K562 (cell line): ENCODE results near the gene CHSY3. TPM values are rescaled to one million over a fixed set of nuclear protein-coding genes. Genes with fewer than 3 reads are reported as not detected.

Experiments
- ATAC-seq: fragments of 200-7000 bp; cut with Tn5 transposase; 3 replicates; pipeline ENCODE4 v1.9.1; 2020; ENCODE audit warnings: moderate library complexity
- BruUV-seq: library from RNA; stranded (reverse); fragments of 400-500 nt; replicated peaks from 2 replicates; lab custom pipeline; 2021; lab: Mats Ljungman, UMichigan
- CTCF ChIA-PET: fragments of 300-600 bp; formaldehyde crosslinking; extraction: SDS; loops from one replicate; lab custom pipeline; 2021; ENCODE audit warnings: low intra/inter-chr PET ratio; lab: Yijun Ruan, JAX
- POLR2A ChIA-PET: fragments of 300-600, 350-650 bp; sonication (Branson Sonifier 250); formaldehyde crosslinking; extraction: SDS; loops from one replicate; lab custom pipeline; 2021; ENCODE audit warnings: antibody characterized with exemption, inconsistent platforms; lab: Yijun Ruan, JAX
- DNase-seq, 4 experiments: peaks; one replicate each; pipeline versions ENCODE4 v3.0.0 to v3.0.0-alpha.2; 2011 to 2018; ENCODE audit warnings: low spot score in 3 of 4, mixed read lengths in 3 of 4; ENCODE audit errors: extremely low read depth in 1 of 4
- FAIRE-seq: peaks from 2 replicates; lab custom pipeline; 2011; peaks lifted over from hg19 to GRCh38; lab: Jason Lieb, UNC
- H2AFZ ChIP-seq: 2 replicates; pipeline ENCODE4 v1.6.0; 2011; ENCODE audit warnings: low read depth, low read length, control low read depth, inconsistent platforms
- H3K27ac ChIP-seq: fragments of 200-600 bp; 3 replicates; pipeline ENCODE4 v1.8.0; 2011; ENCODE audit warnings: low read depth, mild to moderate bottlenecking, control low read depth, inconsistent platforms, low read length, moderate library complexity, mixed read lengths; ENCODE audit errors: extremely low read depth
- H3K27me3 ChIP-seq, 2 experiments: fragments of 300-600 bp in 1 of 2; 2 replicates in 1 of 2; 3 replicates in 1 of 2; pipeline versions ENCODE4 v1.6.0 to v1.8.0; 2011; ENCODE audit warnings: inconsistent platforms in 2 of 2, low read length in 2 of 2, mild to moderate bottlenecking in 1 of 2, mixed read lengths in 1 of 2, moderate library complexity in 1 of 2; ENCODE audit not compliant: control insufficient read depth in 2 of 2, insufficient read depth in 2 of 2
- H3K36me3 ChIP-seq: fragments of 300-600 bp; 3 replicates; pipeline ENCODE4 v1.8.0; 2011; ENCODE audit warnings: mild to moderate bottlenecking, low read length, inconsistent platforms; ENCODE audit not compliant: control insufficient read depth, insufficient read depth
- H3K4me1 ChIP-seq, 2 experiments: fragments of 200-600 bp in 1 of 2; replicated peaks in 1 of 2; 2 replicates in 1 of 2; 3 replicates in 1 of 2; pipeline versions ENCODE4 v1.5.1 to v1.8.0; 2011; ENCODE audit warnings: inconsistent platforms in 2 of 2, low read length in 2 of 2, mild to moderate bottlenecking in 1 of 2, mixed read lengths in 1 of 2, moderate library complexity in 1 of 2; ENCODE audit not compliant: control insufficient read depth in 2 of 2, insufficient read depth in 2 of 2
- H3K4me2 ChIP-seq: 2 replicates; pipeline ENCODE4 v1.6.1; 2011; ENCODE audit warnings: low read length, control low read depth, inconsistent platforms, mixed read lengths; ENCODE audit not compliant: insufficient read depth
- H3K4me3 ChIP-seq: fragments of 200-600 bp; sonication (generic), shearing (Covaris generic); 2 replicates; pipeline ENCODE4 v1.5.1; 2016; ENCODE audit warnings: control low read depth, inconsistent platforms
- H3K79me2 ChIP-seq: fragments of 200-600 bp; 3 replicates; pipeline ENCODE4 v1.8.0; 2011; ENCODE audit warnings: low read length, inconsistent platforms; ENCODE audit not compliant: control insufficient read depth, insufficient read depth
- H3K9ac ChIP-seq, 2 experiments: 2 replicates each; pipeline versions ENCODE4 v1.6.0 to v1.6.1; 2011; ENCODE audit warnings: low read depth in 2 of 2, low read length in 2 of 2, control low read depth in 1 of 2, inconsistent platforms in 1 of 2, mild to moderate bottlenecking in 1 of 2, mixed read lengths in 1 of 2; ENCODE audit not compliant: insufficient read depth in 1 of 2
- H3K9me1 ChIP-seq: one replicate; pipeline ENCODE4 v1.6.0; 2011; ENCODE audit warnings: inconsistent platforms, mild to moderate bottlenecking, low read length, moderate library complexity; ENCODE audit not compliant: control insufficient read depth, insufficient read depth
- H3K9me3 ChIP-seq: replicated peaks from 2 replicates; pipeline ENCODE4 v1.5.1; 2011; ENCODE audit warnings: low read depth, low read length, inconsistent platforms; ENCODE audit not compliant: control insufficient read depth, insufficient read depth
- H4K20me1 ChIP-seq: replicated peaks from 2 replicates; pipeline ENCODE4 v1.6.1; 2011; ENCODE audit warnings: low read length, inconsistent platforms, mixed read lengths; ENCODE audit not compliant: control insufficient read depth, insufficient read depth
- COPS2 ChIP-seq: fragments of 450-650 bp; conservative IDR thresholded peaks from 2 replicates; pipeline ENCODE4 v1.6.1; 2016; ENCODE audit warnings: mild to moderate bottlenecking, moderate library complexity
- MTA1 ChIP-seq: fragments of 450-650 bp; IDR thresholded peaks from 2 replicates; pipeline ENCODE4 v1.6.1; 2017; ENCODE audit warnings: borderline replicate concordance
- NR4A1 ChIP-seq, 2 experiments: fragments of 250-450 bp in 1 of 2; fragments of 450-650 bp in 1 of 2; sonication (Bioruptor Pico) in 1 of 2; IDR thresholded peaks; 2 replicates each; pipeline versions ENCODE4 v1.4.0 to v1.6.1; 2016 to 2020; ENCODE audit warnings: mild to moderate bottlenecking in 2 of 2, missing compliant biosample characterization in 1 of 2, missing genetic modification characterization in 1 of 2, moderate library complexity in 1 of 2
- RFX5 ChIP-seq: IDR thresholded peaks from 2 replicates; pipeline ENCODE4 v1.6.1; 2011; ENCODE audit warnings: low read depth, mild to moderate bottlenecking, improper control_type of control experiment, low read length
- ZNF696 ChIP-seq: fragments of 250-450 bp; sonication (Bioruptor Pico); conservative IDR thresholded peaks from 2 replicates; pipeline ENCODE4 v1.4.0; 2020; ENCODE audit warnings: mild to moderate bottlenecking, moderate library complexity
- ZNF780A ChIP-seq: fragments of 250-450 bp; sonication (Bioruptor Pico); IDR thresholded peaks from 2 replicates; pipeline ENCODE4 v1.5.0; 2021; ENCODE audit warnings: mild to moderate bottlenecking
- WGBS: fragments of 100-300 bp; shearing (Covaris generic); methylation state at CpG from one replicate; pipeline ENCODE4 v1.1.6; 2016; ENCODE audit warnings: low coverage, mixed read lengths; ENCODE audit not compliant: insufficient coverage; ENCODE audit errors: missing lambda C conversion rate; 5-methylcytosine and 5-hydroxymethylcytosine counted together
- in situ Hi-C: fragments of 300-500 bp; cut with MboI; formaldehyde crosslinking; loops from 4 replicates; pipeline ENCODE4 v1.15.0; 2018; ENCODE audit warnings: inconsistent platforms, mixed read lengths
- intact Hi-C: fragments of 100-400 bp; cut with micrococcal nuclease; formaldehyde crosslinking; loops from 2 replicates; pipeline ENCODE4 v1.14.2; 2022
- polyA plus RNA-seq, 8 experiments: library from polyadenylated mRNA; depleted of rRNA in 4 of 8; stranded (reverse) in 5 of 8; unstranded in 3 of 8; fragments of >200 nt; fragmentation: Nextera tagmentation in 2 of 8; fragmentation: Illumina TruSeq in 1 of 8; extraction: Ambion mirVana in 2 of 8; extraction: Trizol in 1 of 8; gene quantifications; 2 replicates each; pipeline versions ENCODE4 v1.2.1 to v1.2.3, GENCODE V29; 2011 to 2014; ENCODE audit warnings: inconsistent platforms in 1 of 8, missing spikeins in 1 of 8
- total RNA-seq, 7 experiments: library from RNA; depleted of rRNA in 6 of 7; stranded (reverse); fragments of >200 nt in 6 of 7; fragmentation: Illumina TruSeq in 2 of 7; extraction: Trizol in 2 of 7; gene quantifications; 2 replicates each; pipeline versions ENCODE4 v1.2.1 to v1.2.3, GENCODE V29; 2011 to 2021; ENCODE audit warnings: low replicate concordance in 1 of 7
- TF ChIP-seq, protein P1 (sequence below): sonication (generic); formaldehyde crosslinking; IDR thresholded peaks from 2 replicates; pipeline ENCODE4 v1.8.0; 2022; ENCODE audit warnings: mild to moderate bottlenecking, missing genetic modification reagents
- TF ChIP-seq, protein P2 (sequence below): fragments of 250-450 bp; sonication (Bioruptor Pico); IDR thresholded peaks from 2 replicates; pipeline ENCODE4 v1.4.0; 2020

Gene CHSY3
- total and polyA plus RNA-seq, 9 of the 15 experiments (the other 6 are each of a cell fraction or from before 2014, with no cell fraction given), result 0.04 TPM; not detected in 8

DNA sequence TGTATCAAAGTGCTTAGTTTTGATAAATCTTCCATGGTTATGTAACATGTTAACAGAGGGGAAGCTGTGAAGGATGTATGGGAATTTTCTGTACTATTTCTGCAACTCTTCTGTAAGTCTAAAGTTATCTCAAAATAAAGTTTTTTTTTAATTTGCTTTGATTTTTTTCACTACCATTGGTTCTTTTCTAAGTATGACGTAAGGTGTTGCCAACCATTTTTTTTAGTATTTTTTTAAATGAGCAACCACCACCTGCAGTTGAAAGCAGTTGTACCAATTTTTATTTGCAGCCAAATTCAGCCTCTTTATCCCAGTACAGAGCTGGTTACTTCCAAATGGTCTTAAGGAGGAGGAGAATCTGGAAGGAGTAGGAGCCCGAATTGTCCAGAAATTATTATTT lies 192.2 kb downstream of the CHSY3 start:
- intact Hi-C loops, result no loop called here
- FAIRE-seq, result no peak
- TF ChIP-seq ZNF780A (CRISPR knock-in tag), result no peak
- no peak for TF ChIP-seq RFX5
- TF ChIP-seq, protein P1, sequence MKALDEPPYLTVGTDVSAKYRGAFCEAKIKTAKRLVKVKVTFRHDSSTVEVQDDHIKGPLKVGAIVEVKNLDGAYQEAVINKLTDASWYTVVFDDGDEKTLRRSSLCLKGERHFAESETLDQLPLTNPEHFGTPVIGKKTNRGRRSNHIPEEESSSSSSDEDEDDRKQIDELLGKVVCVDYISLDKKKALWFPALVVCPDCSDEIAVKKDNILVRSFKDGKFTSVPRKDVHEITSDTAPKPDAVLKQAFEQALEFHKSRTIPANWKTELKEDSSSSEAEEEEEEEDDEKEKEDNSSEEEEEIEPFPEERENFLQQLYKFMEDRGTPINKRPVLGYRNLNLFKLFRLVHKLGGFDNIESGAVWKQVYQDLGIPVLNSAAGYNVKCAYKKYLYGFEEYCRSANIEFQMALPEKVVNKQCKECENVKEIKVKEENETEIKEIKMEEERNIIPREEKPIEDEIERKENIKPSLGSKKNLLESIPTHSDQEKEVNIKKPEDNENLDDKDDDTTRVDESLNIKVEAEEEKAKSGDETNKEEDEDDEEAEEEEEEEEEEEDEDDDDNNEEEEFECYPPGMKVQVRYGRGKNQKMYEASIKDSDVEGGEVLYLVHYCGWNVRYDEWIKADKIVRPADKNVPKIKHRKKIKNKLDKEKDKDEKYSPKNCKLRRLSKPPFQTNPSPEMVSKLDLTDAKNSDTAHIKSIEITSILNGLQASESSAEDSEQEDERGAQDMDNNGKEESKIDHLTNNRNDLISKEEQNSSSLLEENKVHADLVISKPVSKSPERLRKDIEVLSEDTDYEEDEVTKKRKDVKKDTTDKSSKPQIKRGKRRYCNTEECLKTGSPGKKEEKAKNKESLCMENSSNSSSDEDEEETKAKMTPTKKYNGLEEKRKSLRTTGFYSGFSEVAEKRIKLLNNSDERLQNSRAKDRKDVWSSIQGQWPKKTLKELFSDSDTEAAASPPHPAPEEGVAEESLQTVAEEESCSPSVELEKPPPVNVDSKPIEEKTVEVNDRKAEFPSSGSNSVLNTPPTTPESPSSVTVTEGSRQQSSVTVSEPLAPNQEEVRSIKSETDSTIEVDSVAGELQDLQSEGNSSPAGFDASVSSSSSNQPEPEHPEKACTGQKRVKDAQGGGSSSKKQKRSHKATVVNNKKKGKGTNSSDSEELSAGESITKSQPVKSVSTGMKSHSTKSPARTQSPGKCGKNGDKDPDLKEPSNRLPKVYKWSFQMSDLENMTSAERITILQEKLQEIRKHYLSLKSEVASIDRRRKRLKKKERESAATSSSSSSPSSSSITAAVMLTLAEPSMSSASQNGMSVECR, result no peak
- TF ChIP-seq COPS2, result no peak
- TF ChIP-seq ZNF696, result no peak
- TF ChIP-seq MTA1, result no peak
- TF ChIP-seq, protein P2, sequence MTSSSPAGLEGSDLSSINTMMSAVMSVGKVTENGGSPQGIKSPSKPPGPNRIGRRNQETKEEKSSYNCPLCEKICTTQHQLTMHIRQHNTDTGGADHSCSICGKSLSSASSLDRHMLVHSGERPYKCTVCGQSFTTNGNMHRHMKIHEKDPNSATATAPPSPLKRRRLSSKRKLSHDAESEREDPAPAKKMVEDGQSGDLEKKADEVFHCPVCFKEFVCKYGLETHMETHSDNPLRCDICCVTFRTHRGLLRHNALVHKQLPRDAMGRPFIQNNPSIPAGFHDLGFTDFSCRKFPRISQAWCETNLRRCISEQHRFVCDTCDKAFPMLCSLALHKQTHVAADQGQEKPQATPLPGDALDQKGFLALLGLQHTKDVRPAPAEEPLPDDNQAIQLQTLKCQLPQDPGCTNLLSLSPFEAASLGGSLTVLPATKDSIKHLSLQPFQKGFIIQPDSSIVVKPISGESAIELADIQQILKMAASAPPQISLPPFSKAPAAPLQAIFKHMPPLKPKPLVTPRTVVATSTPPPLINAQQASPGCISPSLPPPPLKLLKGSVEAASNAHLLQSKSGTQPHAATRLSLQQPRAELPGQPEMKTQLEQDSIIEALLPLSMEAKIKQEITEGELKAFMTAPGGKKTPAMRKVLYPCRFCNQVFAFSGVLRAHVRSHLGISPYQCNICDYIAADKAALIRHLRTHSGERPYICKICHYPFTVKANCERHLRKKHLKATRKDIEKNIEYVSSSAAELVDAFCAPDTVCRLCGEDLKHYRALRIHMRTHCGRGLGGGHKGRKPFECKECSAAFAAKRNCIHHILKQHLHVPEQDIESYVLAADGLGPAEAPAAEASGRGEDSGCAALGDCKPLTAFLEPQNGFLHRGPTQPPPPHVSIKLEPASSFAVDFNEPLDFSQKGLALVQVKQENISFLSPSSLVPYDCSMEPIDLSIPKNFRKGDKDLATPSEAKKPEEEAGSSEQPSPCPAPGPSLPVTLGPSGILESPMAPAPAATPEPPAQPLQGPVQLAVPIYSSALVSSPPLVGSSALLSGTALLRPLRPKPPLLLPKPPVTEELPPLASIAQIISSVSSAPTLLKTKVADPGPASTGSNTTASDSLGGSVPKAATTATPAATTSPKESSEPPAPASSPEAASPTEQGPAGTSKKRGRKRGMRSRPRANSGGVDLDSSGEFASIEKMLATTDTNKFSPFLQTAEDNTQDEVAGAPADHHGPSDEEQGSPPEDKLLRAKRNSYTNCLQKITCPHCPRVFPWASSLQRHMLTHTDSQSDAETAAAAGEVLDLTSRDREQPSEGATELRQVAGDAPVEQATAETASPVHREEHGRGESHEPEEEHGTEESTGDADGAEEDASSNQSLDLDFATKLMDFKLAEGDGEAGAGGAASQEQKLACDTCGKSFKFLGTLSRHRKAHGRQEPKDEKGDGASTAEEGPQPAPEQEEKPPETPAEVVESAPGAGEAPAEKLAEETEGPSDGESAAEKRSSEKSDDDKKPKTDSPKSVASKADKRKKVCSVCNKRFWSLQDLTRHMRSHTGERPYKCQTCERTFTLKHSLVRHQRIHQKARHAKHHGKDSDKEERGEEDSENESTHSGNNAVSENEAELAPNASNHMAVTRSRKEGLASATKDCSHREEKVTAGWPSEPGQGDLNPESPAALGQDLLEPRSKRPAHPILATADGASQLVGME (CRISPR knock-in tag), result no peak
- no peak for TF ChIP-seq NR4A1 (CRISPR knock-in tag; IDR thresholded peaks at IDR 0.05)
- TF ChIP-seq NR4A1 (tag; IDR thresholded peaks at IDR 0.05), result no peak

More for the DNA sequence above, 192.2 kb downstream of the CHSY3 start:
- H2AFZ ChIP-seq, result no peak overlapping the region
- no peak overlapping the region for H3K4me3 ChIP-seq
- H3K27me3 ChIP-seq, result no peaks in the 10 kb centered on the region
- ATAC-seq (no peak), DNase-seq (no peak)
- H3K4me1 ChIP-seq, result no peaks in the 10 kb centered on the region
- ChIA-PET CTCF (no interaction called here), POLR2A (no interaction called here)
- no TSS peak for BruUV-seq
- no peak overlapping the region for H3K27ac ChIP-seq
- no peak overlapping the region for H3K9ac ChIP-seq
- WGBS, result 0% methylated on average over 2 of the region's 2 CpGs
- no peaks in the 10 kb centered on the region; the same call in 1 of the 2 replicates for H3K9me3 ChIP-seq
- H3K4me2 ChIP-seq, result no peak overlapping the region
- H3K79me2 ChIP-seq, result no peaks in the 10 kb centered on the region
- H4K20me1 ChIP-seq, result no peaks in the 10 kb centered on the region
- in situ Hi-C loops, result no loop called here
- no peaks in the 10 kb centered on the region for H3K36me3 ChIP-seq
- H3K9me1 ChIP-seq, result no peaks in the 10 kb centered on the region
